Neuron (in vitro differentiated cells): ENCODE results near the gene CHAF1A.

Experiments
- H2AFZ ChIP-seq: one replicate; pipeline ENCODE4 v1.6.1; 2013; ENCODE audit warnings: low read depth, mild to moderate bottlenecking, inconsistent platforms, low read length, moderate library complexity
- H3K27me3 ChIP-seq: one replicate; pipeline ENCODE4 v1.6.1; 2013; ENCODE audit warnings: low read length; ENCODE audit not compliant: insufficient read depth
- H3K36me3 ChIP-seq: one replicate; pipeline ENCODE4 v1.6.1; 2013; ENCODE audit warnings: low read length; ENCODE audit not compliant: insufficient read depth
- H3K4me1 ChIP-seq: one replicate; pipeline ENCODE4 v1.6.1; 2013; ENCODE audit warnings: low read length; ENCODE audit not compliant: insufficient read depth
- H3K4me3 ChIP-seq: 2 replicates; pipeline ENCODE4 v1.5.1; 2013; ENCODE audit warnings: mild to moderate bottlenecking, low read length, moderate library complexity
- H3K9me3 ChIP-seq: one replicate; pipeline ENCODE4 v1.6.1; 2013; ENCODE audit warnings: low read length

Gene CHAF1A

DNA sequence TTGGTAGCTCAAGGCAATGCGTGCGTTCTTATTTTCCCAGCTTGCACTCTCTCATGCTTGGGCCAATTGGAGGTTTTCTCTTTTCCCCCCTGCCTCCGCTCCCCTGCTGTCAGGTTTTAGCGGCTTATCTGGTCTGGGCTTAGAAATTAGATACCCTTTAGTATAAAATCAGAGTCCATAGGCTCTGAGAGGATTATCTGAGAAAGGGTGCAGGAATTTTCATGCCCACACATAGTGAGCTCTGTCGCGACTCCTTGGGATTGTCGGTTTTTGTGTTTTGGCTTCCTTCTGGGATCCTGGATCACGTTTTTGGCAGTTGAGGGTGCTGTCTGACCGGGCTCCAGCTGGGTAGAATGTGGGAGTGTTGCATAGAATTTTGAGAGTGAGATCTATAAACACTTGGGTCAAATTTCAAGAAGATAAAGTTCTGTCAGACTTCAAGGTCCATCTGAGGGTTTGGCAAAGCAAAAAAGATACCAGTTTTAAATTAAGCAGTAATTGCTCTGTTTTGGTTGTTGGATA, 12.4 kb downstream of the CHAF1A start:
- Histone ChIP-seq H3K4me1 (no peaks in the 10 kb centered on the region), H3K9me3 (no peaks in the 10 kb centered on the region), H3K4me3 (no peak overlapping the region), H3K27me3 (no peaks in the 10 kb centered on the region), H3K36me3 (peaks cover 69% of the 10 kb centered on the region), H2AFZ (no peak overlapping the region)

DNA sequence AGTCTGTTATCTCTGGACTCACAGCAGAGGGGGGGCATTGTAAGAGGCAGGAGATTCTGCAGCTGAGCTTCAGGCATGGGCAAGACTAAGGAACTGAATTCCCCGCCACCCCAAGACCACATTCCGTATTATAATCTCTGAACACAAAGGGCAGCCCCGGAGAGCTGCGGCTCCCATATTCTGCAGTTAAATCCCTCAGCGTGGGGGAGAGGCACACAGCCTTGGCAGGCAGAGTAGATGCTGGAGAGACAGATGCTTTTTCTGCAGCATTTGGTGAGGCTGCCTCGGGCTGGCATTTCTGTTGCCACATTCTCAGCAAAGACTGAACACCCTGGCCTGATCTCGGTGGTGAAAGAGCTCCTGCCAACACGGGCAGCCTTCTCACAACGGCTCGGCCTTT, 12.9 kb downstream of the CHAF1A start:
- Histone ChIP-seq H2AFZ (no peak overlapping the region), H3K27me3 (no peaks in the 10 kb centered on the region), H3K9me3 (no peaks in the 10 kb centered on the region), H3K4me1 (no peaks in the 10 kb centered on the region), H3K36me3 (peaks cover 70% of the 10 kb centered on the region), H3K4me3 (no peak overlapping the region)

GRCh38 chr19:4416268-4416667, 13.8 kb downstream of the CHAF1A start:
- H2AFZ ChIP-seq = no peak overlapping the region
- H3K9me3 ChIP-seq = no peaks in the 10 kb centered on the region
- no peak overlapping the region for H3K4me3 ChIP-seq
- peaks cover 71% of the 10 kb centered on the region for H3K36me3 ChIP-seq
- no peaks in the 10 kb centered on the region for H3K4me1 ChIP-seq
- H3K27me3 ChIP-seq = no peaks in the 10 kb centered on the region

DNA sequence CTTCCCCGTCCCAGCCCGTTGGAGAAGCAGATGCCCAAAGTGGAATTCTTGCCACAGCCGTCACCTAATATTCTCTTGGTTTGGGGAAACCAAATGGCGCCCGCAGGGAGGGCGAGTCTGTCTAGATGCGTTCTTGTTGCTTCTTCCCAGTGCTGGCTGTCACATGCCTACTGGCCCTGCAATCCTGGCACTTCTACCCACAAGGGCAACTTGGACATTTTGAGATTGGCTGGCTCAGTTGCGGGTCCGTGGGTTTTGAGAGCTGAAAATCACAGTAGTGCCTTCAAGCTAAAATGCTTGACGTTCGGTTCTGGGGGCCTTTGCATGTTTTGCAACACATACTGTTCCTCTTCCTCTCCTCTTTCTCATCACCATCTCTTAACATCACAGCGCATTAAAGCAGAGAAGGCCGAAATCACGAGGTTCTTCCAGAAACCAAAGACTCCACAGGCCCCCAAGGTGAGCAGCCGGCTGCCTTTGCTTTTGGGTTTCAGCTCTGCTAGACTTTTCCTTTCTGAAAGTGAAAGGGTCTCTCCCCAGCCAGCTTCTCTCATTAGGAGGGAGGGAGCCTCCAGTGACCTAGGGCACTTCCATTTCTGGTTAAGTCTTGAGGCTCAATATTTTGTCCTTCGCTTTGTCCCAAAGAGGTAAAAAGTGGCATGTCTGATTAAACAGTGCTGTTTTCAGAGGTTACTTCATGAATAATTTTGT, 21.1 kb downstream of the CHAF1A start:
- Histone ChIP-seq H3K4me3 (no peak overlapping the region), H2AFZ (no peak overlapping the region), H3K27me3 (no peaks in the 10 kb centered on the region), H3K36me3 (peaks cover 65% of the 10 kb centered on the region), H3K4me1 (no peaks in the 10 kb centered on the region), H3K9me3 (no peaks in the 10 kb centered on the region)

GRCh38 chr19:4425537-4425936, 23.1 kb downstream of the CHAF1A start:
- Histone ChIP-seq H3K9me3 (no peaks in the 10 kb centered on the region), H3K4me1 (no peaks in the 10 kb centered on the region), H2AFZ (no peak overlapping the region), H3K36me3 (peaks cover 71% of the 10 kb centered on the region), H3K4me3 (no peak overlapping the region), H3K27me3 (no peaks in the 10 kb centered on the region)

GRCh38 chr19:4428326-4428975, 26.0 kb downstream of the CHAF1A start:
- Histone ChIP-seq H3K4me1 (no peaks in the 10 kb centered on the region), H3K27me3 (no peaks in the 10 kb centered on the region), H2AFZ (no peak overlapping the region), H3K9me3 (no peaks in the 10 kb centered on the region), H3K36me3 (peaks cover 73% of the 10 kb centered on the region), H3K4me3 (no peak overlapping the region)

DNA sequence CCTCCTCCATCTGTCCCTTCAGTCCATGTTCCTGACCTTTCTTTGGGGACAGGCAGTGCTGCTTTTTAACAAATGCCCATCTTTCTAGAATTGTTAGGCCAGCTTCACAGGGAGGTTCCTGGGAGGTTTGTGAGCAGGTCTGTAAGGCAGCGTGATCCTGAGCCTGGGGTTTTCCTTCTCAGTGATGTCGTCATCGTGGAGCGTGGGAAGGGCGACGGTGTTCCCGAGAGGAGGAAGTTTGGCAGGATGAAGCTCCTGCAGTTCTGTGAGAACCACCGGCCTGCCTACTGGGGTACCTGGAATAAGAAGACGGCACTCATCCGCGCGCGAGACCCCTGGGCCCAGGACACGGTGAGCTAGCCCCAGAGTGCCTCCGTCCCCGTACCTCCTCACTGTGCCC, 26.8 kb downstream of the CHAF1A start:
- Histone ChIP-seq H3K4me3 (no peak overlapping the region), H3K36me3 (peaks cover 73% of the 10 kb centered on the region), H3K27me3 (no peaks in the 10 kb centered on the region), H3K4me1 (no peaks in the 10 kb centered on the region), H3K9me3 (no peaks in the 10 kb centered on the region), H2AFZ (no peak overlapping the region)

- Histone ChIP-seq H3K4me3 (no peak overlapping the region), H3K27me3 (no peaks in the 10 kb centered on the region), H2AFZ (no peak overlapping the region), H3K4me1 (no peaks in the 10 kb centered on the region), H3K36me3 (peaks cover 74% of the 10 kb centered on the region), H3K9me3 (no peaks in the 10 kb centered on the region)
Observed at GRCh38 chr19:4429771-4430171, 27.3 kb downstream of the CHAF1A start.

DNA sequence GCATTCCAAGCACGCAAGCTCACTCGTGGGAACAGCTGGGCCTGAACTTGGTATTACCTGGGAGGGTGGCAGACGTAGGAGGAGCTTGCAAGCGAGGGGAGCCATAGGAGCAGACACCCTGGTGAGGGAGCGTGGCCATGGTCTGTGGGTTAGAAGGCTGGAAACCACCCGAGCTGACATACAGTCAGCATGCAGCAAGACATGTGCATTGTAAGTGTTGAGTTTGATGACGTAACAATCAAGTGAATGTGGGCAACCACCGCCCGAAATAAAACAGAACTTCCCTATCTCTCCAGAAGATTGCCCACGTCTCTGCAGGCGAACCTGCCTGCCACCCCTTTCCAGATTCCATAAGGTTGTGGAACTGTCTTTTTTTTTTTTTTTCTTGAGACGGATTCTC, 28.3 kb downstream of the CHAF1A start:
- peaks cover 73% of the 10 kb centered on the region for H3K36me3 ChIP-seq
- H3K9me3 ChIP-seq = no peaks in the 10 kb centered on the region
- no peaks in the 10 kb centered on the region for H3K4me1 ChIP-seq
- no peaks in the 10 kb centered on the region for H3K27me3 ChIP-seq
- no peak overlapping the region for H2AFZ ChIP-seq
- H3K4me3 ChIP-seq = no peak overlapping the region

DNA sequence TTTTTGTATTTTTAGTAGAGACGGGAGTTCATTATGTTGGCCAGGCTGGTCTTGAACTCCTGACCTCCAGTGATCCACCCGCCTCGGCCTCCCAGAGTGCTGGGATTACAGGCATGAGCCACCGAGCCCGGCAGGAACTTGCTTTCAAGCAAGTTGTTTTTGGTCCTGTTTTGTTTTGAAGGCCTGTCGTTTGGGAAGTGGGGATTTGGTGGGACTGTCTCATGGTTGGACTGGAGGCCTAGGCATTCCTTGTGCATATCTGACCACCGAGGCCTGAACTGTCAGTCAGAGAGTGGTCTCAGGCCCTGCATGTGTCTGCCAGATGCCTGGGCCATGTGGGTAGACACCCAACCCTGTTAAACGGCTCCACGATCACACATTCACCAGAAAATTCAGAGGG, 28.9 kb downstream of the CHAF1A start:
- peaks cover 77% of the 10 kb centered on the region for H3K36me3 ChIP-seq
- no peaks in the 10 kb centered on the region for H3K9me3 ChIP-seq
- no peak overlapping the region for H2AFZ ChIP-seq
- H3K27me3 ChIP-seq = no peaks in the 10 kb centered on the region
- no peak overlapping the region for H3K4me3 ChIP-seq
- no peaks in the 10 kb centered on the region for H3K4me1 ChIP-seq

- Histone ChIP-seq H2AFZ (no peak overlapping the region), H3K27me3 (no peaks in the 10 kb centered on the region), H3K36me3 (peaks cover 84% of the 10 kb centered on the region), H3K4me3 (no peak overlapping the region), H3K9me3 (no peaks in the 10 kb centered on the region), H3K4me1 (no peaks in the 10 kb centered on the region)
Observed at GRCh38 chr19:4431808-4432674, 29.6 kb downstream of the CHAF1A start.

- Histone ChIP-seq H3K4me3 (no peak overlapping the region), H3K27me3 (no peaks in the 10 kb centered on the region), H2AFZ (no peak overlapping the region), H3K4me1 (no peaks in the 10 kb centered on the region), H3K9me3 (no peaks in the 10 kb centered on the region), H3K36me3 (peaks cover 91% of the 10 kb centered on the region)
Observed at GRCh38 chr19:4432918-4433506, 30.6 kb downstream of the CHAF1A start.

DNA sequence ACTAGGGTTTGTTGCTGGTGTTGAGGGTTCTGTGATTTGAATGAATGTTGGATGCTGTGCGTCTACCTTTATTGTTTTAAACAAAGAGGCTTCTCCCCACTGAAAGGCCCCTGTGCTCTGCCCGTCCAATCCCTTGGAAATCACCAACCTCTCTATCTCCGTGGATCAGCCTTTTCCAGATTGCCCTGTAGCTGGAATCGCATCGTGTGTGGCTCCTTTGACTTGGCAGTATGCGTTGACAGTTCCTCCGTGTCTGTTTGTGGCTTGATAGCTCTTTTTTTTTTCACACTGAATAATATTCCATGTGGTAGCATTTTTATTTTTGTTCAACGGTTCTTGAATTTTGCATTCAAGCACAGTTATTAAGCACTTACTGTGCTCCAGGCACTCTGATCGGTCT, 32.0 kb downstream of the CHAF1A start:
- Histone ChIP-seq H3K4me3 (no peak overlapping the region), H3K9me3 (no peaks in the 10 kb centered on the region), H3K27me3 (no peaks in the 10 kb centered on the region), H2AFZ (no peak overlapping the region), H3K36me3 (peaks cover 89% of the 10 kb centered on the region), H3K4me1 (no peaks in the 10 kb centered on the region)
